PC-9 (cell line): ENCODE results near the gene PRDM10.

ENCODE experiments used
- CTCF ChIP-seq: fragments of 200-600 bp; sonication (generic); conservative IDR thresholded peaks from 2 replicates; pipeline ENCODE4 v1.6.1; 2017; ENCODE audit warnings: mixed run types, antibody characterized with exemption, mild to moderate bottlenecking, moderate library complexity
- EZH2 ChIP-seq: fragments of 200-600 bp; sonication (generic); IDR thresholded peaks from 2 replicates; pipeline ENCODE4 v1.8.0; 2017; ENCODE audit warnings: antibody characterized with exemption, low read depth

- no peak for TF ChIP-seq CTCF
- no peak for TF ChIP-seq EZH2
Measured at GRCh38 chr11:129864811-129865210, 137.8 kb downstream of the PRDM10 start.
